HG03064 (cell line): ENCODE measurements around the gene OR5H2.
"Not testable (repeated sequence)": the region's sequence is repeated elsewhere in the genome, so short reads cannot be mapped to it uniquely, and the experiment has no call there.

ENCODE experiments used
- ATAC-seq: cut with Tn5 transposase; IDR thresholded peaks from one replicate; pipeline ENCODE4 v1.9.1; 2021; ENCODE audit warnings: low read depth; ENCODE audit not compliant: unreplicated experiment

Gene OR5H2

DNA sequence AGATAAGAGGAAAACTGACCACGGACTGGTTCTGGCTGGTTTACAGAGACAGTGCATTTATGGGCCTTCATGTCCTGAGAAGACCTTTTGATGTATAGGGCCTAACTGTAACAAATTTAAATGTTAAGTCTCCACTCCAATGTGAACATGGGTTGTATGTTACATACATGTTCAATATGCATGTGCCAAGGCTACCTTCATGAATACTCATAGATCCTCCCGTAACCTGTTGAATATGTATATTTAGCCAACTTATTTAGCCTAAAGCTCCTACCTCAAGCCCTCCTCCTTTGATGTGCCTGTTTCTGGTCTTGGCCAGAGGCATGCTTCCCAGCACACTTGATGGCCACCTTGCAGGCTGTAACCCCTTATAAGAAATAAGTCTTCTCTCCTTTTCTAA lies at the start of gene OR5H2:
Gene OR5H2, plus strand, starts transcription at position 301 of the 400 bp plus-strand sequence. CDS start 398 bp downstream, outside the sequence.
- no peak for ATAC-seq

DNA sequence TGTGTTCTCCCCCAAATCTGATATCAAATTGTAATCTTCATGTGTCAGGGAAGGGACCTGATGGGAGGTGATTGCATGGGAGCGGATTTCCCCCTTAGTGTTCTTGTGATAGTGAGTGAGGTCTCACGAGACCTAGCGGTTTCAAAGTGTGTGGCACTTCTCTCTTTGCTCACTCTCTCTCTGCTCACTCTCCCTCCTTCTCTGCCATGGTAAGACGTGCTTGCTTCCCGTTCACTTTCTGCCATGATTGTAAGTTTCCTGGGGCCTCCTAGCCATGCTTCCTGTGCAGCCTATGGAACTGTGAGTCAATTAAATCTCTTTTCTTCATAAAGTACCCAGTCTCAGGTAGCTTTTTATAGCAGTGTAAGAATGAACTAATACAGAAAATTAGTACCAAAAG lies 48.8 kb upstream of the OR5H2 start:
- no peak for ATAC-seq

DNA sequence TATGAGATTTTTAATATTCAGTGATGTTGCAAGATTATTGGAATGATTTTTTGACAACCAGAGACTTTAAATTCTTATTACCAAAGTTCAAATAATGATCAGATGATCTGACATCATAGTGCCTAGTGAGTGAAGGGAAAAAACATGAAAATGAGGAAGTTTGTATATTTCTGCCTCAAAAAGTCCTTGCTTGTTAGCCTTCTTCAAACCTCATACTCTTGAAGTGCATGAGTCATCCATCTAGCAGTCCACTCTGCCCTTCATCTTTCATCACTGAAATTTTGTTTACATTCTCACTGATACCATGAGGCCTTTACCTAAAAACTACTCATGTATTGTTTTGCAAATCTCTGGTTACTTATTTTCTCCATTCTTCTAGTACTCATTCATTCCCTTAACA lies 42.2 kb upstream of the OR5H2 start:
- no peak for ATAC-seq

DNA sequence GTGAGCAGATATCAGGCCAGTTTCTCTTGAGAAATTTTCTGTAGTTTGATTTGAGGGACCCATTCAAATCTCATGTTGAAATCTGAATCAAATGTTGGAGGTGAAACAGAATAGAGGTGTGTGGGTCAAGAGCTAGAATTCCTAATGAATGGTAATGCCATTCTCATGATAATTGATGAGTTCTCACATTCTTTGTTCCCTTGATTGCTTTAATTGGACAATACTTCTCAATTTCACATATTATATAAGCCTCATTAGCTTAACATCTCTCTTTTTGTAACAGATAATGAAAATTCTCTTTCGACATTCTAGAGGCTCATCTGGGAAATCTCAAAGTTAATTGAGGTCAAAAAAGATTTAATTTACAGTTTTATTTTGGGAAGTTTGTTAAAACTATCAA lies 40.1 kb upstream of the OR5H2 start:
- no peak for ATAC-seq

DNA sequence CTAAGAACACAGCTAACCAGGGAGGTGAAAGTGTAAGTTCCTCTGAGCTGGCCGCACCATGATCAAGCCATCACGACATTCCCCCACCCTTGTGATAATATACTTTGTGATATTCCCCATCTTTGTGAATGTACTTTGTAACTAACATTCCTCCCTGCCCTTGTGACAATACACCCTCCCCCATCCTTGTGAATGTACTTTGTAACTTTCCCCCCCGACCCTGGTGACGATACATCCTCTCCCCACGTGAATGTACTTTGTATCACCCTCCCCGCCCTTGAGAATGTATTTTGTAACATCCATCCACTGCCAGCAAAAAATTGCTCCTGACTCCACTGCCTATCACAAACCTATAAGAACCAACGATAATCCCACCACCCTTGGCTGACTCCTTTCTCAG lies 38.5 kb upstream of the OR5H2 start:
- no peak for ATAC-seq

DNA sequence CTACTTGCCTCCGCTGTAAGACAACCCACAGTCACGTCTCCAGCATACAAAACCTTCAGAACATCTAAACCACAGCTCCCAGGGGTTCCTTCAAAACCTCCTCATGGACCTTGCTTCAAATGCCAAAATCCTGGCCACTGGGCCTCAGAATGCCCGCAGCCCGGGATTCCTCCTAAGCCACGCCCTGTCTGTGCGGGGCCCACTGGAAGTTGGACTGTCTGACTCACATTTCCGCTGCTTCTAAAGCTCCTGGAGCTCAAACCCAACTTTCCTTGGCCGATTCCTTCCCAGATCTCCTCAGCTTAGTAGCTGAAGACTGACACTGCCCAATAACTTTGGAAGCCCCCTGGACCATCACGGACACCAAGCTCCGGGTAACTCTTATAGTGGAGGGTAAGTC lies 36.2 kb upstream of the OR5H2 start:
- no peak for ATAC-seq

DNA sequence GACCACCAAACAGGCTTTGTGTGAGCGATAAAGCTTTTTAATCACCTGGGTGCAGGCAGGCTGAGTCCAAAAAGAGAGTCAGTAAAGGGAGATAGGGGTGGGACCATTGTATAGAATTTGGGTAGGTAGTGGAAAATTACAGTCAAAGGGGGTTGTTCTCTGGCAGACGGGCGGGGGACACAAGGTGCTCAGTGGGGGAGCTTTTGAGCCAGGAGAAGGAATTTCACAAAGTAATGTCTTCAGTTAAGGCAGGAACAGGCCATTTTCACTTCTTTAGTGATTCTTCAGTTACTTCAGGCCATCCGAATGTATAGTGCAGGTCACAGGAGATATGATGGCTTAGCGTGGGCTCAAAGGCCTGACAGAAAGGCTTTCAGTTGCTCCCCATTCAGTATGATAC lies 26.3 kb upstream of the OR5H2 start:
- not testable (repeated sequence) for ATAC-seq

DNA sequence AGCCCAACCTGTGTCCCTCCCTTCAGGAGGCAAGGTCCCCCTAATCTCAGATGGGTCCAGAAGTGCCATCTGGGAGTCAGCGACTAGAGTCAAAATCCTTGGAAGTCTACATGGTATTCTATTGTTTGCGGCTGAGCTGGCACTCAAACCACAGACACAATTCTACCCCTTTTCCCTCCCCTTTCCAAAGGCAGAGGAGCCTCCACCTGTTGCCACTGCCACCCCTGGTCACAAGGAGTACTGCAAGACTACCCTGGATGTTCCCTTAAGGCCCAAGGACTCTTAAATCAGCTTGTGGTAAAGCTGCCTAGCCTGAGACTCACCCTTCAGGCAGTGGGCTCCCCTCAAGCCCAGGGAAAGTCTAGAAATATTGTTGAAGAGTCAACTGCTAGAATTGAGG lies 22.6 kb upstream of the OR5H2 start:
- no peak for ATAC-seq

DNA sequence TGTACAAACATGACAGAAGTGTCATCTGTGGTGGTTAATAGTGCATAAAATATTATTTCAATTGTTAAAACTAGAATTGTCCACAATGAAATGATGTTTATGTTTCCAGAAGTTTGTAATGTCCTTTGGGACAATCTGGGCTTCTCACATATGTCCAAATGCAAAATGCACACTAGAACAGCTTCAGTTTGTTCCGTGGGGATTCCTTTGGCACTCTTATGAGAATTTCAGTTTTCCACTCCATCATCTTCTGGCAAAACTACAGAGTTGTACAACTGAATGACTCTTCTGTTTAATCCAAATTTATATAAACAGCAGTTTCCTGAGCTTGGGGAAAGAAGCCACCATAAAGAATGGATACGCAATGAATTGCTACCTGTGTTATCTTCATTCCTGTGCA lies 20.3 kb upstream of the OR5H2 start:
- ATAC-seq, result no peak

DNA sequence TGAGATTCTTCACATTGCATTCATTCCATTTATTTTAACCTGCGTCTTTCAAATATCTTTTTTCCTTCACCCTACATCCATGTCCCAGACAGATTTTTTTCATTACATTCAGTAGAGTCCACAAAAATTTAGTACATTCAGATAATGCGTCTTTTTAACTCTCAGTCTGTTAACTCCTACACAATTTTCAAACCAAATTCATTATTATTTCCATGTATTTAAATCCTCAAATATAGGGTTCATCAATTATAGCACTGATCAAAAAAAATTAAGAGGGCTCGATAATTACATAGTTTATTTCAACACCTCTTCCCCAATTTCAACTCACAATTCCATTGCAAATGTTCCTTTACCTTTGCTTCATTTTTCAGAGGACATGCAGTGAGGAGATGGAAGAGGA lies 18.4 kb upstream of the OR5H2 start, which contains the start of gene OR5H6:
Gene OR5H6, plus strand, starts transcription at position 301 of the 400 bp plus-strand sequence. Its CDS starts 89 bp downstream, at position 390.
- ATAC-seq, result no peak

DNA sequence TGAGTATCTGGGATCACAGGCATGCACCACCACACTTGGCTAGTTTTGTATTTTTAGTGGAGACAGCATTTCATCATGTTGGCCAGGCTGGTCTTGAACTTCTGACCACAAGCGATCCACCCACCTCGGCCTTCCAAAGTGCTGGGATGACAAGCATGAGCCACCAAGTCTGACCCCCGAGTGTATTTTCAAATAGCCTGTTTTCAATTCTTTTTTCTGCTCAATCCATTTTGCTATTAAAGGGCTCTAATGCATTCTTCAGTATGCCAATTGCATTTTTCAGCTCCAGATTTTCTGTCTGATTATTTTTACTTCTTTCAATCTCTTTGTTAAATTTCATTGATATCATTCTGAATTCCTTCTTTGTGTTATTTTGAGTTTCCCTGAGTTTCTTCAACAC lies 12.5 kb upstream of the OR5H2 start:
- ATAC-seq, result no peak

DNA sequence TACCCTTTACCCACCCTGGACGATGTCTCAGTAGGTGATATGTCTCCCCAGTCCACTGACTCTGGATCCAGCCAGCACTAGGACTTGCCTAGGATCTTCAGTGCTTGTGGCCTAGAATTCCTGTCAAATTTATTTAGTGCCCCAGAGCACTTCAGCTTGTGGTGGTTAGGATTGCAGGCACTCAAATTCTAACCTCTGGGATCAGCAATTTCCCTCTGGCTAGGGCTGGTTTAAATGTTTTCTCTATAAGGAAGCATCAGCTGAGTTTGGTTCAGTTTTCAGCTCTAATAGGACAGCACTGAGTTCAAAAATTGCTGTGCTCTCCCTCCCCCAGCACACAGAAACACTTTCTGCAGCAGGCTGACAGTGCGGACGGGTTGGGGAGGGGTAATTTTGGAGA lies 10.2 kb upstream of the OR5H2 start:
- no peak for ATAC-seq

DNA sequence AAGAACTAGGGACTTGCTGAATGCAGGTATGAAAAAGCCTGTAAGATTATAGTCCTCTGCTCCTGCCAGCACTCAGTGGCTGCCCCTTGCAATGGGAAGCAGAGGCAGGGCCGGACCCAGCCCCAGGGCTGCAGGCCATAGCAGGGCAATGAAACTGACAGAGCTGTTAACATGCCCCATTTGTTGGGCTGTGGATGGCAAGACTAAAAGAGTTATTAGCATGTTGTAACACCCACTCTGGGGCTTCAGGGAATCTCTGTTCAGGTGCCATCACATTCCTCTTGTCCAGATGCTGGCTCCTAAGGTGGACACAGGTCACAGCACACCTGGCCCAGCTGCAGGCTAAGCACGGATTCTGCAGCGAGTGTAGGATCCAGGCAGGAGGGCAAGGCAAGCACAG lies 7.4 kb upstream of the OR5H2 start:
- no peak for ATAC-seq

DNA sequence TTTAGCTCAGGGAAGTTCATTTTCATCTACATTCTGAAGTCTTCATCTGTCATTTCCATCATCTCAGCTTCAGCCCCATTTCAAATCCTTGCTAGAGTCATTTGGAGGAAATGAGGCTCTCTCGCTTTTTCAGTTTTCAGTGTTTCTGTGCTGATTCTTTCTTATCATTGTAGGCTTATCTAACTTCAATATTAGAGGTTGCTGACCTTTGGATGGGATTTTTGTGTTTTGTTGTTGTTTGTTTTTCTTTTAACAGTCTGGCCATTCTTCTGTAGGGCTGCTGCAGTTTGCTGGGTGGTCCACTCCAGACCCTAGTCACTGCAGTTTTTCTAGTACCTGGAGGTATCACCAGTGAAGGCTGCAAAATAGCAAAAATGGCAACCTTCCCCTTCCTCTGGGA lies 8.6 kb downstream of the OR5H2 start:
- no peak for ATAC-seq

DNA sequence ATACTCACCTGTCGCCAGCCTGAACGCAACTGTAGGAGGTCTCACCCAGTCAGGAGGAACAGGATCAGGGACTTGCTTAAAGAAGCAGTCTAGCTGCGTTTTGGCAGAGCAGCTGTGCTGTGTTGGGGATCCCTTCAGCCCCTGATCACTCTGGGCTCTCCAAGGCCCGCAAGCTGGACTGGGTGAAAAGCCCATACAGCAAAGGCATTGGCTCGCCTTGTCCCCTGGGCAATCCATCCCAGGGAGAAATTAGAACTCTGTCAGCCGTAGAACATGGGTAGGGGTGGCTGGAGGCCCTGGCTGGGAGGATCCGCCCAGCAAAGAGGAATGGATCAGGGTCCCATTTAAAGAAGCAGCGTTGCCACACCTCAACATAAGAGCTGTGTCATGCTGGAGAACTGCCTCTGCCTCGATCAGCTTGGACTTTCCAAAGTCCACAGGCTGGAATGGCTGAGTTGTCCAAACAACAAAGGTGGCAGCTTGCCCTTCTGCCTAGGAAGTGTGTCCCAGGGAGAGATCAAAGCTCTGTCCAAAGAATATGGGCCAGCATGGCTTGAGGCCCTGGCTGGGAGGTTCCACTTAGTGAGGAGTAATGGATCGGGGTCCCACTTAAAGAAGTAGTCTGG lies 9.1 kb downstream of the OR5H2 start:
- ATAC-seq, result no peak

DNA sequence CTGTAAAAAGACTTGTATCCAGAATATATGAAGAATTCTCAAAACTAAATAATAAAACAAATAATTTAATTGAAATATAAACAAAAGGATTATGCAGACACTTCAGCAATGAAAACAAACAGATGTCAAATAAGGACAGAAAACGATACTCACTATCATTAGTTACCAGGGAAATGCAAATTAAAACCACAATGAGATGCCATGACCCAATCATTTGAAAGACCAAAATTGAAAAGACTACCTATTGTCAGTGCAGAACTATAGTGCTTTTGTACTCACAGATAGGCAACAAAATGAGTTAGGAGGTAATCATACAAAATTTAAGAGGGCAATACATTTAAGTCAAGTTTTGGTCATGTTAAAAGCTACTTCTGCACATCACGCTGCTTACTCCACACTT lies 39.8 kb downstream of the OR5H2 start:
- no peak for ATAC-seq

DNA sequence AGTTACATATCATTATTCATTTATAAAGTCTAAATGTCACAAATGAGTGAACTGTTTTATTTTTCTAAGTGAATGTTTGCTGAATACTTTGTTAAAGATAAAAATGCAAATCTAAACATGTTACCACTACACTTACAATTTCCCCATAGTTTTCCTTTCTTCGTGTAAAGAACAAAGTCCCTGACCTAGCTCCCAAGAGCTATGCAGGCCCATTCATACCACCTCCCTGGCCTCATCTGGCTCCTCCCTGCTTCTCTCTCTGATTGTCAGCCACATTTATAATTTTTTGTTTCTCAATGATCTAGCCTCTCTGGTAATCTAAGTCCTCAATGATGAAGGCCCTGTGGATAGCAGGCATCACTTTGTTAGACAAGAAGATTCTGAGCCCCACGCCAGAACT lies 40.4 kb downstream of the OR5H2 start:
- no peak for ATAC-seq

DNA sequence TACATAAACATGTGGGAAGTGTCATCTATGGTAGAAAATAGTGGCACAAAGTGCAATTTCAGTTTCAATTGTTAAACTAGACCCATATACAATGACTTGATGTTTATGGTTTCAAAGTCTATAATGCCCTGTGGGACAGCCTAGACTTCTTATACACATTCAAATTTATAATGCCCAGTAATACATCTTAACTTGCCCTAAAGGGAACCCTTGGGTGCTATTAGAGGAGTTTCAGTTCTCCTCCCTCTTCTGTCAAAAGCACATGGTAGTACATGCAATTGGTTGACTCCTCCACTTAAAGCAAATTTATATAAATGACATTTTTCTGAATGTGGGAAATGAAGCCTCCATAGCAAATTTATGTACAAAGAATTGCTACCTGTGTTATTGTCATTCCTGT lies 41.1 kb downstream of the OR5H2 start:
- ATAC-seq, result no peak

DNA sequence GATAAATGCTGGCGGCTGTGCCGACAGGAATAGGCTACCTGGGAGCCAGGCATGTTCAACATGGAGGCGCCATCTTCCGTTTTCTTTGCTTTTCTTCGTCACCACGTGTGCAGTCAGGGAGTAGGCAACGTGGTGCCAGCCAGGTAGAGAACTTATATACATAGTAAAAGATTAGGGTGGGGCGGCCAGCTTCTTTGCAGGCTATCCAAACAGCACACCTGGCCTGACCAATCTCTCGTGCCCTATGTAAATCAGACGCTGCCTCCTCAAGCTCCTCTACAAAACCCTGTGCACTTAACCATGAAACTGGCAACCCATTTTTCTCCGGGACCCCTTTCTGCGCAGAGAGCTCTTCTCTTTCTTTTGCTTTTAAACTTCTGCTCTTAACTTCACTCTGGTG lies 42.8 kb downstream of the OR5H2 start:
- no peak for ATAC-seq

DNA sequence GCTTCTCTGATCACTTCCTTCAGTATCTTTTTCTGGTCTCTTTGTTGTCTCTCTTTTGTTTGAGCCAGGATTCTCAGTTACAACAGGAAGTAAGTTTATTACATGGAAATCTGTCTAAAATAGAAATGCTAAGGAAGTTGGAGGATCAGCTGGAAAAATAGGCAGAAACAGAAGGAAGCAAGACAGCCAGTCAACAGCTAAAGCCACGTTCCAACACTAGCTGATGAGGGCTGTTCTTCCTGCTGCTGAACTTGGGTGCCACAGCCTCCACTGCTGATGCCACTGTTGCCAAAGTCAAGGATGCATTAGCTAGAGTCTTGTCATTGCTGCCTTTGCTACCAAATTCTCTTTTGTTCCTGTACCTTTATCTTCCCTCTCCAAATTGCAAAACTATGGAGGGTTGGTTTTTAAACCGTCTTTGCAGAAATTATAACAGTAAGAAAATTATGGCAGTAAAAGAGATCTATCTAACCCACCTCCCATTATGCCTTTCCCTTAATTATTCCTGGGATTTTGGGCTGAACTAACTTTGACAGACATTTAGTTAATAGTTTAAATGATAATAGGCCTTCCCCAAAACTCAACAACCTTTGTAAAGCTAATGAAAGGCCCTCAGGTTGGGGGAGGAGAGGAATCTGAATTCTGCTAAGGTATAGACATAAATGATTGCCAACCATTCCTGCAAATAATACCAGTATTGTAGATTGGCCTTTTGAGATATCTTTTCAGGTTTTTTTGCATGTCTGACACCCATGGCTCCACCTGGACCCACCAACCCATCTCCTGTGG lies 44.0 kb downstream of the OR5H2 start:
- ATAC-seq, result no peak

DNA sequence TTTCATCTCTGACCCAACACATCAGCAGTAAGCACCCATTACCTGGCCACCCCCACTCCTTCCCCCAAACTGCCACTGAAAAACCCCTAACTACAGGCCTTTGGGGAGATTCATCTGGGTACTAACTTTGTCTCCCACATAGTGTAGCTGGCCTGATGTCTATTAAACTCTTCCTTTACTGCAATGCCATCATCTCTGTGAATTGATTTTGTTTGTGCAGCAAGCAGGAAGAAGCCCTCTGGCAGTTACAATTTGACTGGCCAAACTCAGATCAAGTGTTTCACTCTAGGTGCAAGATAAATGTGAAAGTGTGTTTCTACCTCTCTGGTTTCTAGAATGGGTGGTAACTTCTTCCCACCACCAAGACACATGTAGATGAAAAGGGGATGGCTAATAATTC lies 44.6 kb downstream of the OR5H2 start:
- ATAC-seq, result peak; percentile 59

DNA sequence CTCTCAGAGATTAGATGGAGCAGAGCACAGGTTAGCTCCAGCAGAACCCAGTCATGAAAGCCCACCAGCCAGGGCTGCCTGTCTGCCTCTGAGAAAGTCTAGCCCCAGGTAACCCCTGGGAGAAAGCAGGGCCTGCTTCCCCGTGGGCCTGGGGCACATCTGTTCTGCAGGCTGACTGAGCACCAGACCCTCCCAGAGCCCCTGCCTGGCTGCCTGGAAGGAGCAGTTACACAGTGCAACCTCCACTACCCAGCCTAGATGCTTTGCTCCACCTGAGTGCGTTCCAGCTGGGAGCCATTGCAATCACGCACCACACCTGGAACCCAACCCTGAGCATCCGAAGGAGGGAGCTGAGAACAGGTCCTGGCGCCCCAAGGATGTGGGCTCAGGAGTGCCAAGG lies 46.6 kb downstream of the OR5H2 start:
- no peak for ATAC-seq
